Stimulated activated naive CD8-positive, alpha-beta T cell treated with anti-CD3 and anti-CD28 coated beads, Interleukin-15, Interleukin-2, amounts not matched to agents 100 ng/mL and 50 ng/mL, for 24 hours (primary cell): Measurements from ENCODE around the gene FAM110D.

Experiments
- H3K27ac Mint-ChIP-seq: one replicate; pipeline ENCODE4 v1.8.0; 2021; ENCODE audit warnings: mild to moderate bottlenecking, mixed read lengths
- H3K27me3 Mint-ChIP-seq: one replicate; pipeline ENCODE4 v1.8.0; 2021; ENCODE audit warnings: mixed read lengths
- H3K36me3 Mint-ChIP-seq: one replicate; pipeline ENCODE4 v1.8.0; 2021; ENCODE audit warnings: low read depth, mixed read lengths
- H3K4me1 Mint-ChIP-seq: one replicate; pipeline ENCODE4 v1.8.0; 2021; ENCODE audit warnings: low read depth, mixed read lengths
- H3K4me3 Mint-ChIP-seq: one replicate; pipeline ENCODE4 v1.8.0; 2021; ENCODE audit warnings: mild to moderate bottlenecking, mixed read lengths
- H3K9me3 Mint-ChIP-seq: one replicate; pipeline ENCODE4 v1.8.0; 2021; ENCODE audit warnings: mixed read lengths

Gene FAM110D

GRCh38 chr1:26153966-26154532 is 4.8 kb upstream of the FAM110D start:
- Mint-ChIP-seq H3K4me1 (no peaks in the 10 kb centered on the region), H3K27me3 (peaks cover 21% of the 10 kb centered on the region), H3K36me3 (no peaks in the 10 kb centered on the region), H3K27ac (no peak overlapping the region), H3K4me3 (no peak overlapping the region), H3K9me3 (no peaks in the 10 kb centered on the region)

GRCh38 chr1:26154750-26155149 is 4.1 kb upstream of the FAM110D start:
- no peaks in the 10 kb centered on the region for H3K4me1 Mint-ChIP-seq
- no peak overlapping the region for H3K27ac Mint-ChIP-seq
- peaks cover 27% of the 10 kb centered on the region for H3K27me3 Mint-ChIP-seq
- H3K36me3 Mint-ChIP-seq: no peaks in the 10 kb centered on the region
- H3K4me3 Mint-ChIP-seq: no peak overlapping the region
- no peaks in the 10 kb centered on the region for H3K9me3 Mint-ChIP-seq

GRCh38 chr1:26155370-26156284 is 3.3 kb upstream of the FAM110D start:
- Mint-ChIP-seq H3K27ac (no peak overlapping the region), H3K4me3 (no peak overlapping the region), H3K4me1 (no peaks in the 10 kb centered on the region), H3K9me3 (no peaks in the 10 kb centered on the region), H3K27me3 (peaks cover 28% of the 10 kb centered on the region), H3K36me3 (no peaks in the 10 kb centered on the region)

- H3K4me3 Mint-ChIP-seq: no peak overlapping the region
- H3K9me3 Mint-ChIP-seq: no peaks in the 10 kb centered on the region
- H3K4me1 Mint-ChIP-seq: no peaks in the 10 kb centered on the region
- no peak overlapping the region for H3K27ac Mint-ChIP-seq
- peaks cover 32% of the 10 kb centered on the region for H3K27me3 Mint-ChIP-seq
- no peaks in the 10 kb centered on the region for H3K36me3 Mint-ChIP-seq
Measured at GRCh38 chr1:26156285-26157038, 2.4 kb upstream of the FAM110D start.

- H3K4me3 Mint-ChIP-seq: no peak overlapping the region
- no peak overlapping the region for H3K27ac Mint-ChIP-seq
- no peaks in the 10 kb centered on the region for H3K9me3 Mint-ChIP-seq
- H3K4me1 Mint-ChIP-seq: peaks cover 6% of the 10 kb centered on the region
- H3K36me3 Mint-ChIP-seq: no peaks in the 10 kb centered on the region
- H3K27me3 Mint-ChIP-seq: peaks cover 39% of the 10 kb centered on the region
Measured at GRCh38 chr1:26158271-26158907, 490 bp upstream of the FAM110D start.

- Mint-ChIP-seq H3K9me3 (no peaks in the 10 kb centered on the region), H3K27ac (no peak overlapping the region), H3K4me3 (no peak overlapping the region), H3K4me1 (peaks cover 6% of the 10 kb centered on the region), H3K27me3 (peaks cover 45% of the 10 kb centered on the region), H3K36me3 (no peaks in the 10 kb centered on the region)
Measured at GRCh38 chr1:26159743-26160039, 812 bp downstream of the FAM110D start.

DNA sequence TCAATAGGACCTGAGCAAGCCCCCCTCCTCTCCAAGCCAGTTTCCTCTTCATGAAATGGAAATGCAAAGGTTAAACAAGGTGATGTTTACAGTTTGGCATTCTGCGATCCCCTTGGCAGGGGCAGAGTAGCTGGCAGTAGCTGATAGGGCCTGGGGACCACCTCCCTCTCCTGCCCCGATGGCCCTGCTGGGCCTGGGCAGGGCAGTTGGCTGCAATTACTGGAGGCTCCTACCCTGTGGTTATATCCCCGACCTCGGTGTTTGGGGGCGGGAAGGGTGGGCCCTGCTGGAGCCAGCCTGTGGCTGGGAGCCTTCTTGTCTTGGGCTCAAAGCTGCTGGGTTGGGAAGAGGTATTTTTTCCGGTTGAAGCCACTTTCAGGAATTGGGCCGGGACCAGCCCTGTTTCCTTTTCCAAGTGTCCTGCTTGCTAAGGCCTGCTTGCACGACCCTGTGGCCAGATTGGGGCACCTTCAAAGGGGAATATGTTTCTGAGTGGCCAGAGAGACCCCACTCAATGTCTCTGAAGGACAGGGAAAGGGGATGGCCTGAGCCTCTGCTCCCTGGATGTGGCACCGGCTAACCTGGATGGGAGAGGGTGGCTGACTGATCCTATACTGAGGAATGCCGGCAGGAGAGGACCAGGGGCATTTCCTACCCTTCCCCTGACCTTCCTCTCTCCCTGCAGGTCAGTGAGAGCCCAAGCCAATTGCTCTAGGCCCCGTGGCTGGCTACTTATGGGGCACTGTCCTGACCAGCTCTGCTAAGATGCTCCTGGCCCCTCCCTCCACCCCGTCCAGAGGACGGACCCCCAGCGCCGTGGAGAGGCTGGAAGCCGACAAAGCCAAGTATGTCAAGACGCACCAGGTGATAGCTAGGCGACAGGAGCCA is 1.9 kb downstream of the FAM110D start:
- H3K9me3 Mint-ChIP-seq: no peaks in the 10 kb centered on the region
- peaks cover 6% of the 10 kb centered on the region for H3K4me1 Mint-ChIP-seq
- no peaks in the 10 kb centered on the region for H3K36me3 Mint-ChIP-seq
- peak overlapping the region; percentile 48 for H3K4me3 Mint-ChIP-seq
- no peak overlapping the region for H3K27ac Mint-ChIP-seq
- peaks cover 43% of the 10 kb centered on the region for H3K27me3 Mint-ChIP-seq

GRCh38 chr1:26161415-26162219 is 2.7 kb downstream of the FAM110D start:
- H3K4me1 Mint-ChIP-seq: peaks cover 6% of the 10 kb centered on the region
- peak overlapping the region; percentile 61 for H3K4me3 Mint-ChIP-seq
- peaks cover 42% of the 10 kb centered on the region for H3K27me3 Mint-ChIP-seq
- no peaks in the 10 kb centered on the region for H3K9me3 Mint-ChIP-seq
- H3K36me3 Mint-ChIP-seq: no peaks in the 10 kb centered on the region
- H3K27ac Mint-ChIP-seq: no peak overlapping the region

DNA sequence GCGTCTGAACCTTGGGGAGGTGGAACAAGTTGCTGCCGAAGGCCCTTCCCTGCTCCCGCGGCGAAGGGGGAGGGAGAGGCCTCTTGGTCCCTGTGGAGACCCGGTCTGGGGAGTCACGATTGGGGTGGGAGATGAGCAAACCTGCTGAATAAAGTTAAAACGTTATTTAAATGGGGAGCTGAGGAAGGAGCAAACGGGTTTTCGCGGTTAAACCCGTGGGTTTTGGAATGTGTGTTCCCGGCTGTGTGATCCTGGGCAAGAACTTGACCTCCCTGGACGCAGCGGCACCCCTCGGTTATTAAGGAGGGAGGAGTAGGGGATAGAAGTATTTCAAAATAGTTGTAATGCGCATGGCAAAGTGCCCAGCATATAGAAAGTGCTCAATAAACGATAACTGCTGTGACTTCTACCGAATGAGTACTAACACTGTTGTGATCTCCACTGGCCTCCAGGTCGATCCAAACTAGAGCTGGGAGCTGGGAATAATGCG is 3.4 kb downstream of the FAM110D start:
- no peaks in the 10 kb centered on the region for H3K9me3 Mint-ChIP-seq
- peaks cover 40% of the 10 kb centered on the region for H3K27me3 Mint-ChIP-seq
- peaks cover 6% of the 10 kb centered on the region for H3K4me1 Mint-ChIP-seq
- no peak overlapping the region for H3K27ac Mint-ChIP-seq
- H3K4me3 Mint-ChIP-seq: peak overlapping the region; percentile 61
- no peaks in the 10 kb centered on the region for H3K36me3 Mint-ChIP-seq

DNA sequence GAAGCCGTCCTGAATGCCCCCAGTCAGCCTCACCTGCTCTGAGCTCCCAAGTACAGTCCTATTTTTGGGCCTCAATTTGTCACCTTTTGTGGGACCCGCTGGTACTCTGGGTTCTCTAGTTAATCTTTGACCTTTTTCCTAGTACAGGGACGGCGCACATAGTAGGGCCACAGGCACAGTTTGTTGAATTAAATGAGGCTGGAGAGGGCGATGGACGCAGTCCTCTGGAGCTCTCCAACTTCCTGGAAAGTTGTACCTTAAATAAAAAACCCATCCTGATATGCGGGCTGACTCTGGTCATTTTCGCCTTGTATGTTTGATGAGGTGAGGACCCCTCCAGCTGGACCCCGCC is 4.8 kb downstream of the FAM110D start:
- H3K9me3 Mint-ChIP-seq: no peaks in the 10 kb centered on the region
- no peak overlapping the region for H3K27ac Mint-ChIP-seq
- H3K27me3 Mint-ChIP-seq: peaks cover 31% of the 10 kb centered on the region
- H3K4me3 Mint-ChIP-seq: peak overlapping the region; percentile 45
- H3K4me1 Mint-ChIP-seq: peaks cover 6% of the 10 kb centered on the region
- no peaks in the 10 kb centered on the region for H3K36me3 Mint-ChIP-seq

GRCh38 chr1:26164036-26164860 is 5.4 kb downstream of the FAM110D start:
- Mint-ChIP-seq H3K4me1 (peaks cover 6% of the 10 kb centered on the region), H3K27ac (no peak overlapping the region), H3K27me3 (peaks cover 27% of the 10 kb centered on the region), H3K9me3 (no peaks in the 10 kb centered on the region), H3K36me3 (no peaks in the 10 kb centered on the region), H3K4me3 (peak overlapping the region; percentile 30)

GRCh38 chr1:26164861-26165842 is 6.3 kb downstream of the FAM110D start:
- H3K9me3 Mint-ChIP-seq: no peaks in the 10 kb centered on the region
- peaks cover 6% of the 10 kb centered on the region for H3K4me1 Mint-ChIP-seq
- peak overlapping the region; percentile 30 for H3K4me3 Mint-ChIP-seq
- H3K27me3 Mint-ChIP-seq: peaks cover 22% of the 10 kb centered on the region
- H3K27ac Mint-ChIP-seq: no peak overlapping the region
- peaks cover under 1% of the 10 kb centered on the region for H3K36me3 Mint-ChIP-seq
